Neural crest cell (in vitro differentiated cells): Measurements from ENCODE around the gene NRG3. TPM values are rescaled to one million over a fixed set of nuclear protein-coding genes. Genes with fewer than 3 reads are reported as not detected.

Source experiments
- DNase-seq: peaks from one replicate; pipeline ENCODE4 v3.0.0; 2021; ENCODE audit warnings: low read depth, mixed read lengths, low spot score
- H3K27ac Mint-ChIP-seq: one replicate; pipeline ENCODE4 v1.8.0; 2021; ENCODE audit warnings: mild to moderate bottlenecking, mixed read lengths; ENCODE audit not compliant: unreplicated experiment
- H3K27me3 Mint-ChIP-seq: 2 replicates; pipeline ENCODE4 v1.8.0; 2021; ENCODE audit warnings: low read depth, mild to moderate bottlenecking, mixed read lengths
- H3K36me3 Mint-ChIP-seq: 2 replicates; pipeline ENCODE4 v1.8.0; 2021; ENCODE audit warnings: low read depth, mild to moderate bottlenecking, mixed read lengths
- H3K4me1 Mint-ChIP-seq: 2 replicates; pipeline ENCODE4 v1.8.0; 2021; ENCODE audit warnings: mixed read lengths
- H3K4me3 Mint-ChIP-seq: one replicate; pipeline ENCODE4 v1.8.0; 2021; ENCODE audit warnings: mild to moderate bottlenecking, mixed read lengths
- H3K9me3 Mint-ChIP-seq: 2 replicates; pipeline ENCODE4 v1.8.0; 2021; ENCODE audit warnings: mixed read lengths
- total RNA-seq: library from RNA; stranded (reverse); gene quantifications from 2 replicates; pipeline ENCODE4 v1.2.1, GENCODE V29; 2021
- TF ChIP-seq, protein P1 (sequence below): fragments of 200-600 bp; sonication (generic); conservative IDR thresholded peaks from 2 replicates; pipeline ENCODE4 v1.5.0; 2021; ENCODE audit warnings: antibody characterized with exemption, mild to moderate bottlenecking

NRG3 gene
- total RNA-seq, 1 donor from 2014 or later, result 3.1 TPM

DNA sequence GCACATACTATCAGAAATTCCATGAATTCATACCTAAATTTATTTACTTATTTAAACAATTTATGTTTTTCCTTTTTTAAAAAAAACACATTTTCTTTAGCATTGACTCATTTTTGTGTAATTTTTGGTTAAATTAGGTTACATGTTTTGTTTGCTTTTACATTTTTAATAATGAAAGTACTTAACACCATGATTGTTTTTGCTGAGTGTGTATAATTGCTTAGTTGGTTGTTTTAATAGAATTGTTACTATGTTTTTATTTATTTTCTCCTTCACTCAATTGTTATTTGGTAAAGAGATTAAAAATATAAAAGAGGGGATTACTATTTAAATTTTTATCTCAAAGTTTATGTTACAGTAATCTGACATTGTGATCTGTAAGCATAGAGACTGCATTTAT is 508.4 kb downstream of the NRG3 start:
- Mint-ChIP-seq H3K36me3 (no peaks in the 10 kb centered on the region), H3K27ac (no peak overlapping the region), H3K9me3 (no peaks in the 10 kb centered on the region), H3K4me3 (no peak overlapping the region), H3K4me1 (no peaks in the 10 kb centered on the region), H3K27me3 (peaks cover 7% of the 10 kb centered on the region)
- TF ChIP-seq, protein P1, sequence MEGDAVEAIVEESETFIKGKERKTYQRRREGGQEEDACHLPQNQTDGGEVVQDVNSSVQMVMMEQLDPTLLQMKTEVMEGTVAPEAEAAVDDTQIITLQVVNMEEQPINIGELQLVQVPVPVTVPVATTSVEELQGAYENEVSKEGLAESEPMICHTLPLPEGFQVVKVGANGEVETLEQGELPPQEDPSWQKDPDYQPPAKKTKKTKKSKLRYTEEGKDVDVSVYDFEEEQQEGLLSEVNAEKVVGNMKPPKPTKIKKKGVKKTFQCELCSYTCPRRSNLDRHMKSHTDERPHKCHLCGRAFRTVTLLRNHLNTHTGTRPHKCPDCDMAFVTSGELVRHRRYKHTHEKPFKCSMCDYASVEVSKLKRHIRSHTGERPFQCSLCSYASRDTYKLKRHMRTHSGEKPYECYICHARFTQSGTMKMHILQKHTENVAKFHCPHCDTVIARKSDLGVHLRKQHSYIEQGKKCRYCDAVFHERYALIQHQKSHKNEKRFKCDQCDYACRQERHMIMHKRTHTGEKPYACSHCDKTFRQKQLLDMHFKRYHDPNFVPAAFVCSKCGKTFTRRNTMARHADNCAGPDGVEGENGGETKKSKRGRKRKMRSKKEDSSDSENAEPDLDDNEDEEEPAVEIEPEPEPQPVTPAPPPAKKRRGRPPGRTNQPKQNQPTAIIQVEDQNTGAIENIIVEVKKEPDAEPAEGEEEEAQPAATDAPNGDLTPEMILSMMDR, result no peak
- DNase-seq, result no peak

DNA sequence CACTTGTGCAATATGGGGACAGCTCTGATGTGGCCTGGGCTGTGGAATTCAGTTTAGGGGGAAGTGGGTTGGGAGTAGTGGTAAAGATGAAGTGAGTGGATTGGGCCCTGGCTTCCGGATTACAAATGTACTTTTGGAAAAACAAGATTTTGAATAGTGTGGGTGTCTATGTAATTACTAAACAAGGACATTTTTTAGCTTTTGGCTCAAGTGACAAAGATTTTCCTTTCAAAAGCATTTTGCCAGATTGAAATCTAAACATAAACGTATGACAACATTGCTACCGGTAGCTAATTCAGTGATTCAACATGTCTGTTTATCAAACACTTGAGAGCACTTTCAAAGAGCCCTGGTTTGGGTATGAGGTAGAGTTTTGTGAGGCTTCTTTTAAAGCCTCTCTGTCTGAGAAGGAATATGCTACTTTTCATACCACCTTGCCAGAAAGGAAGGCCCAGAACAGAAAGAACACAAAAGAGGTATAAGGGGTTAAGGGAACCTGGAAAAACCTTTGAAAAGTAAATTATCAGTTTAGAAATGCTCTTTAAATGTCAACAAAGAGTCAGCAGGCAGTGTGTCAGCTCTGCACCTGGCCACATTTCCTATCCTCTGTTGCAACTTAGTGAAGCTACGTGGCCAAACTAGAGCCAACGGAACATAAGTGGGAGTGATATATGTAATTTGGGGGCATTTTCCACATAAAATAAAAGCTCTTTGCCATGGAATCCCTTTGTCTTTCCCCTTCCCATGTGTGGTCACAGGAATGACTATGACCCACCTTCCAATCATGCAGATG is 516.1 kb downstream of the NRG3 start:
- H3K4me1 Mint-ChIP-seq, result peaks cover 4% of the 10 kb centered on the region
- peaks cover 59% of the 10 kb centered on the region for H3K27me3 Mint-ChIP-seq
- no peak overlapping the region for H3K27ac Mint-ChIP-seq
- no peak for DNase-seq
- H3K4me3 Mint-ChIP-seq, result no peak overlapping the region
- TF ChIP-seq, protein P1, result no peak
- H3K36me3 Mint-ChIP-seq, result no peaks in the 10 kb centered on the region
- H3K9me3 Mint-ChIP-seq, result peaks cover 3% of the 10 kb centered on the region

DNA sequence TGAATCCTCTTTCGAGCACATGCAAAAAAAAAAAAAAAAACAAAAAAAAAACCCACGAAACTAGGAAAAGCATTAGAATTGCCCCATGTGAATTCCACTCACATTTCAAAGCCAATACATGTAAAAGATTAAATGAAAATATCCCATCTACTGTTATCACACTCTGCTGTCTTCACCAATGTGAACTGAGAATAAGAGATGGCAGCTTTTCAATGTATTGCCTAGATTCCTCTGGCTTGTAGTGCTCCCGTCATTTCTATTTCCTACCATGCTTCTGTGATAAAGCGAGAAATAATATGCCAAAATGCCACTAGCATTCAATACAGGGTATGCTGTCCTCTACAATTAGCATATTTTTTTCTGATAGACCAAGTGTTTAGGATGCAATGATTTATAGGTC is 517.0 kb downstream of the NRG3 start:
- no peak overlapping the region for H3K4me3 Mint-ChIP-seq
- no peak for DNase-seq
- TF ChIP-seq, protein P1, result no peak
- H3K9me3 Mint-ChIP-seq, result peaks cover 3% of the 10 kb centered on the region
- no peaks in the 10 kb centered on the region for H3K36me3 Mint-ChIP-seq
- peaks cover 66% of the 10 kb centered on the region for H3K27me3 Mint-ChIP-seq
- no peak overlapping the region for H3K27ac Mint-ChIP-seq
- peaks cover 6% of the 10 kb centered on the region for H3K4me1 Mint-ChIP-seq

DNA sequence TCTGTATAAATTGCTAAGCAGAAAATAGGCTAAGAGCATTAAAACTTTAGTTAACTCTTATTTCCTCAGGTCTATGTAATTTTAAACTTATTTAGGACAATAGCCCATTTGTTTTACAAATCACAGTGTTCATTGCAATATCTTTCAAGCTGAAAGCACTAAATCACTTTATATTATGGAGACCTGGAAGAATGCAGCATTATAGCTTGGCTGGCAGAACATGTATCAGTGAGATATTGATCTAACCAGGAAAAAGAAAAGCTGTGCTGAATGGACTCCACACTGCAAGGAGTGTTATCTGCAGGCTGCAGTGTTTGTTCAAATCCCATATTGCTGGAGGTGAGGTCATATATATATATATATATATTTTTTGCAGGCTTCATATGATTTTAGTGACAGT is 517.5 kb downstream of the NRG3 start:
- Mint-ChIP-seq H3K4me1 (peaks cover 11% of the 10 kb centered on the region), H3K27ac (no peak overlapping the region), H3K27me3 (peaks cover 66% of the 10 kb centered on the region), H3K9me3 (peaks cover 3% of the 10 kb centered on the region), H3K4me3 (no peak overlapping the region), H3K36me3 (no peaks in the 10 kb centered on the region)
- DNase-seq, result no peak
- TF ChIP-seq, protein P1, result no peak

DNA sequence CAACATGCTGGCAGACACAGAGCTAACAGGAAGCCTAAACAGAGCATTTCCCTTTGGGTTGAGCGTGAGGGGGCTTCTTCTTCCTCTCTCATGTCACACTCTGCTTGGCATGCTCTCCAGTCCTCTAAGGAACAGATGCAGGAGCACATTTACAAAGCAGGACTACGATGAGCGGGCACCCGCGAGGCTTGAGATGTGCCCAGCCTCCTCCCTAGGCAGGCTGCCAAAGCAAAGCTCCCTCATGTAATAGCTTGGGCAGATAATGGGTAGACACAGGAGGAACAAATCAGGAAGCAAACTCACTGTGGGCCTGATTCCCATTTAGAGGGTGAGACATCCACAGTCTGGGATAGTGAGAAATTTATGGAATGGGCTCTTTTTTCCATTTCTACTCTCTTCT is 519.1 kb downstream of the NRG3 start:
- H3K4me3 Mint-ChIP-seq, result no peak overlapping the region
- H3K27me3 Mint-ChIP-seq, result peaks cover 69% of the 10 kb centered on the region
- H3K4me1 Mint-ChIP-seq, result peaks cover 22% of the 10 kb centered on the region
- TF ChIP-seq, protein P1, result no peak
- H3K36me3 Mint-ChIP-seq, result no peaks in the 10 kb centered on the region
- peaks cover 3% of the 10 kb centered on the region for H3K9me3 Mint-ChIP-seq
- no peak for DNase-seq
- H3K27ac Mint-ChIP-seq, result no peak overlapping the region
